Activated CD8-positive, alpha-beta memory T cell treated with anti-CD3 and anti-CD28 coated beads for 48 hours (primary cell): ENCODE data around the gene OSER1.
"Not testable (repeated sequence)": the region's sequence is repeated elsewhere in the genome, so short reads cannot be mapped to it uniquely, and the experiment has no call there.

Experiments used
- DNase-seq, 3 experiments: peaks; one replicate each; pipeline ENCODE4 v3.0.0-alpha.2; 2020; ENCODE audit warnings: low read depth in 2 of 3, low spot score in 2 of 3

OSER1 gene

GRCh38 chr20:44210406-44211176, at the start of gene OSER1:
Gene OSER1 (minus strand): TSS chr20:44210771. CDS start chr20:44206957, 3,814 bp downstream.
- DNase-seq: peak; percentile 93 to 97 (median 95)

DNA sequence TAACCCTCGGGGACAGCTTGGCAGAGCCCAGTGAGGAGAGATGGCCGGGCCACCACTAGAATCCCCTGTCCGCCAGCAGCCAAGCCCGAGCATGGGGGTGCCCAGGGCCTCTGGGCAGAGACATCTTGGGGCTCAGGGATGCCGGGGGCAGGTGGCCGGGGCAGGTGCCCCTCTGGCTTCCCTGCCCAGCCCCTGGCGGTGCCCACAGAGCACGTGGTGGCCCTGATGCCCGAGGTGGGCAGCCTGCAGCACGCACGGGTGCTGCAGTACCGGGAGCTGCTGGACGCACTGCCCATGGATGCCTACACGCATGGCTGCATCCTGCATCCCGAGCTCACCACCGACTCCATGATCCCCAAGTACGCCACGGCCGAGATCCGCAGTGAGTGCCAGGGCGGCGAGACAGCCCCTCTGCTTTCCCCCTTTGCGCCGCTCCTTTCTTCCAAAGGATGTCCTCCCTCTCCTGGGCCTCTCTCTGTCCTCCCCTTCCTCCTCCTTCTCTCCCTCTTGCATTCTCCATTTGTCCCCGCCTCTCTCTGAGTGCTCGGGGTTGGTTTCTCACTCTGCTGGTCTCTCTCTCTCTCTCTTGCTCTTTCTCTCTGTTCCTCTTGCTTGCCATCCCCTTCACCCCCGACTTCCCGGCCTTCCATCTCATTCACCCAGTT, 47.8 kb upstream of the OSER1 start:
- DNase-seq: no peak

DNA sequence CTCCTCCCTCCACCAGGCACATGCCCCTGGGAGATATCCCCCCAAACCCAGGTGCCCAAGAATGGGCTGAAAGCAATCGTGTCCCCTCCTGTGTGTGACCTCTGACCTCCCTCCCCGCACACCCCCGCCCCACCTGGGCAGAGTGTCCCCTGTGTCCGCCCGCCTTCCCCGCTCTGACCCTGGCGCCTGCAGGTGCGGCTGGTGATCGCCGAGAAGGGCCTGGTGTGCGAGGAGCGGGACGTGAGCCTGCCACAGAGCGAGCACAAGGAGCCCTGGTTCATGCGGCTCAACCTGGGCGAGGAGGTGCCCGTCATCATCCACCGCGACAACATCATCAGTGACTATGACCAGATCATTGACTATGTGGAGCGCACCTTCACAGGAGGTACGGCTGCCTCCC, 46.4 kb upstream of the OSER1 start:
- DNase-seq: no peak

DNA sequence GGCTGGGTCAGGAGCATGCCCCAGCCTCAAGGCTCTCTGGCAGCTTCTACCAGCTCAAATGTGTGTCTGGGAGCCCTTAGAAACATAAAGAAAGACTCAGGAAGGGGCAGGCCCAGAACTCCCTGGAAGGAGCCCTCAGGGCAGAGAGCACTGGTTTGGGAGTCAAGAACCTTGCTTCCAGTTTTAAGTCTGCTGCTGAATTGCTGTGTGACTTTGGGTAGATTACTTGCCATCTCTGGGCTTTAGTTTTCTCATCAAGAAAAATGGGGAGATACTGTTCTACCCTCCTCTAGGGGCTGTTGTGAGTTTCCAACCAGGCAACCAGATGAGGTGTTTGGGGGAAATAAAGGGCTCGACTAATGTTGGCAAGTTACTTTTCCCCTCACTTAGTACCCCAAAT, 45.4 kb upstream of the OSER1 start:
- no peak for DNase-seq

GRCh38 chr20:44254073-44254472, 43.5 kb upstream of the OSER1 start:
- DNase-seq: no peak

DNA sequence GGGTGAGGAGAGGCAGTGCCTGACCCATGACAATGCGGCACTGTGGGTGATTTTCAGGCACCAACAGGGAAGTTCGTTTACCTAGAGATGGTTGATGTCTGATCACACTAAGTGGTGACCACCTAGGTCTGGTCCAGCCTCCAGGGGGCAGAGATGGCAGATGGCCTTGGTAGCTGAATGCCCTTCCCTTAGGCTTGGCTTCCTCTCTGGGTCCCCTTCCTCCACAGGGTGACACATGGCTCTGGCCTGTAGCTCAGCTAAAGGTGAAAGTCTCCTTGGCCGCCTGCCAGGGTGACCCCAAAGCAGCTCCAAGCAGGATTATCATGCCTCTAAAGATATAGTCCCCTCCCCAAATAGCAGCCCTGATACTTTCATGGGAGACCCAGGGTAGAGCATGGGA, 43.0 kb upstream of the OSER1 start:
- no peak for DNase-seq

DNA sequence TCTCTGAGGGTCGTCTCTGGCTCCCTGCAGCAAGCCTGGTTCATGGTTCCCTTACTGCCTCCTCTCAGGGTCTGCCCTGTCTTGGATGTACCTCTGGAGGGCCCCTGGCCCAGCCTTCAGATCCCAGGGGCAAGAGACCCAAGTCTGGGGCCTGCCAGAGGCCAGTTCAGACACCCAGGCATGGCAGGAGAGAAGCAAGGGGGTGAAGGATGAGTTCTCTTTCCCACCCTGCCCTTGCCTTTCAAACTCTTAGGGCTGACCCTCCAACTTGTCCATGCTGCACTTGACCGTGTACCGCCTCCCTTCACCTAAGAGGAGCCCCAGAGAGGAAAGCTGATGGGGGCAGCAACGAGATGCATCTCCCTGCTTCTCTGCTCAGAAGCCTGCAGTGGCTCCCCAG, 40.7 kb upstream of the OSER1 start:
- DNase-seq: no peak

DNA sequence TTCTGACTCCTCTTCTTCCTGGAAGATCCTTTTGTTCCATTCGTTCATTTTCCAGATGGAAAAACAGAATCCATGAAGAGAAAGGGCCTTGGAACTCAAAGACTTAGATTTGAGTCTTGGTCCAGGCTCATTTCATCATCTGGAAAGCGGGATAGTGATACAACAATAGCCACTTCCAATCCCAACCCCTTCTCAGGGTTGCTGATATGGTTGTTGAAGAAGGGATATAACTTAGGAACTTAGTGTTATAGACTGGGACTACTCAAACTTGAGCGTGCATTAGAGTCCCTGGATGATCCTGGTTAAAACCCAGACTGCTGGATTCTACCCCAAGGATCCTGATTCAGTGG, 37.8 kb upstream of the OSER1 start:
- no peak for DNase-seq

GRCh38 chr20:44247586-44248409, 37.2 kb upstream of the OSER1 start:
- no peak for DNase-seq

GRCh38 chr20:44247131-44247571, 36.6 kb upstream of the OSER1 start, which contains the start of gene GDAP1L1:
Gene GDAP1L1 (plus strand): TSS chr20:44247308. CDS start chr20:44247335, 27 bp downstream.
- DNase-seq: no peak

- DNase-seq: no peak
These were observed 35.4 kb upstream of the OSER1 start for GRCh38 chr20:44245977-44246376.

DNA sequence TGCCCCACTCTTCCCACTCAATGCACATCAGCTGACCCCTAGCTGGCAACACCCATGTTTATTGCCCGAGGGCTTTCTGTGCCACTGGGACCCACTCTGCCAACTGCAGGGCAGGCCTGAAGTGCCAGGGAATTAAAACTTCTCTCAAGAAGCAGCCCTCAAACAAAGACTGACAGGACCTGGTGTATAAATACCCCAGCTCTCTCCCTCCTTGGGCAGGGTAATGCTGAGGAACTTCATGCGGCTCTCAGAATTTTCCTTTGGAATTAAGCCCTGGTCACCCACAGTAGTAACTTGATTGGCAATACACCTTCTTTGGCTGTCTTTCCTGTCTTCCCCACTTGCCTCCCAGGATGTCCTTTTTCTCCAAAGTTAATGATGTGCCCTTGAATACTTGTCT, 31.2 kb upstream of the OSER1 start:
- no peak for DNase-seq

- not testable (repeated sequence) for DNase-seq
These were observed 26.3 kb upstream of the OSER1 start for GRCh38 chr20:44236840-44237239.

GRCh38 chr20:44235702-44236101, 25.1 kb upstream of the OSER1 start:
- DNase-seq: no peak

DNA sequence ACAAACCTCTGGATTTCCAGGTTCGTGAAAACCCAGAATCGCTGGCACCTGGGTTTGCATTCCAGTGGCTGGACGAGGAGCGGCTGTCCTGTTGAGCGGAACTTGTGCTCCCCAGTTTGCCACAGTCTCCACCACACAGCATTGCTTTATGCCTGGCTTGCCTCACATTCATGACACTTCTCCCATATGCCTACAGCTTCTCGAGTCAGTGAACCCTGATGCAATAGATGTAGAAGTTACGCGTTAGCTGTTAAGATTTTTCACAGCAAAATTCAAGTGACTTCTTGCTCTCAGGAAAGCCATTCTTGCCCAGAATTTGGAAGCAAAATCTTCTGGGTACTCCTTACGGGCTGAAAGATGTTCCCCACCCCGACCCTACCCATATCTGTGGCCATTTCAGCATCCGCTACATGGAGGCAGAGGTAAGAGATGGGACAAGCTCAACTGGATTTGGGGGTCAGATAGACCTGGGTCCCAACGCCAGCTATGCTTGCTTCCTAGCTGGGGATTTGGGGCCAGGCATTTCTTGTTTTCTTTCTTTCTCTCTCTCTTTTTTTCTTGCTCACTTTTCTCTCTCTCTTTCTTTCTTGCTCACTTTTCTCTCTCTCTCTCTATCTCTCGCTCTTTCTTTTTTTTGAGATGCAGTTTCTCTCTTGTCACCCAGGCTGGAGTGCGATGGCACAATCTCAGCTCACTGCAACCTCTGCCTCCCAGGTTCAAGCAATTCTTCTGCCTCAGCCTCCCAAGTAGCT, 24.2 kb upstream of the OSER1 start:
- no peak for DNase-seq

GRCh38 chr20:44233436-44234016, 23.0 kb upstream of the OSER1 start:
- no peak for DNase-seq

DNA sequence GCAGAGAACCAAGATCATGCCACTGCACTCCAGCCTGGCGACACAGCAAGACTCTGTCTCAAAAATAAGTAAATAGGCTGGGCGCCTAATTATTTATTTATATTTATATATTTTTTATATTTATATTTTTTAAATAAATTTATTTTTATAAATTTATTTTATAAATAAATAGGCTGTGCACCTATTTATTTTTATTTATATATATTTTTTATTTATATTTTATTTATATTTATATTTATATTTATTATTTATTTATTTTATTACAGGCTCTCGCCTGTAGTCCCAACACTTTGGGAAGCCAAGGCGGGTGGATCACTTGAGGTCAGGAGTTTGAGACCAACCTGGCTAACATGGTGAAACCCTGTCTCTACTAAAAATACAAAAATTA, 21.9 kb upstream of the OSER1 start:
- not testable (repeated sequence) for DNase-seq

GRCh38 chr20:44231713-44232468, 21.3 kb upstream of the OSER1 start:
- DNase-seq: no peak

GRCh38 chr20:44231193-44231592, 20.6 kb upstream of the OSER1 start:
- no peak for DNase-seq
